ENCODE measurements around the gene ZNF574.

ZNF574 gene

DNA sequence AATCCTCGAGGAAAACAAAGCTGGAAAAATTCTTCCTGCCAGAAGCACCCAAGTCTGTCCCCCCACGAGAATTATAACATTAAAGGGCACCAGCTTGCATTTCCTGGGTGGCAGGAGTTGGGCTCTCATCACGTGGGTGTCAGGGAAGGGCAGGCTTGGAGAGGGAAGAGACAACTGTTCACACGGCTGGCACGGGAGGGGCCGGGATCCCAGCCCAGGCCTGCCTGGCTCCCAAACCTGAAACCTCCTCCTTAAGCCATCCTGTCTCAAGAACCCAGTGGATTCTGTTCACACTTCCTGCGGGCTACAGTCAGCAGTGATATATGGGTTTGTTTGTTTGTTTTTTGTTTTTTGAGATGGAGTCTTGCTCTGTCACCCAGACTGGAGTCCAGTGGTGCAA is 18.1 kb upstream of the ZNF574 start:
- FAIRE-seq, result no peak

DNA sequence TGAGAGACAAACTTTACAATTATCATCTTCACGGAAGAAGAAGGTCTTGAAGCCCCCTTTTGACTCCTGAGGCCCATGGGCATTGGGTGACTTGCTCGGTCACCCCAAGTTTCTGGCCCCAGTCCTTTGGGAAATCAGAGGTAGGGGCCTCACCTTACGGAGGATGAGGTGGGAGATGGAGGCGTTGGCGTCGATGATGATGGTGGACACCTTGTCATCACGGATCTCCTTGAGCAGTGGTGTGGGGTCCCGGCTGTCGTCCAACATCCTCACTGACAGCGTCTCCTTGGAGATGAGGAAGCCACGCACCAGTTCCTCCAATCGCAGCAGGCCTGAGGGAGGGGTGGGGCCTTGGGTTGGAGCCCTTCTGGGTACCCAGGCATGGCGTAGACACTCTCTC is 16.8 kb upstream of the ZNF574 start:
- no peak for FAIRE-seq

DNA sequence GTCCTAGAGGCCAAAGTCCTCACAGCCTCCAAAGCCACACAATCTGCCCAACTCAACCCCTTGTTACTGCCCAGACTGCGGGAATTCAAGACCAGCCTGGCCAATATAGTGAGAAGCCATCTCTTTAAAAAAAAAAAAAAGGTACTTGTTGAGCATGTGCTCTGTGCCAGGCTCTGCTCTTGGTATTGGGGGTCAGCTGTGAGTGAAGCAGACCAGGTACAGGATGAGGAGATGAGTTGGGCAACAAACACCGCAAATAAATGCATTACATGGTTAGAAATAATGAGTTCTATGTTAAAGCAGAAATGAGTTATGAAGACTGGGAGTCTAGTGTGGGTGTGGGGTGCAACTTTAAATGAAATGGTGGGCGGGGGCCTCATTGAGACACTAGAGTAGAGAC is 15.8 kb upstream of the ZNF574 start:
- no peak for FAIRE-seq

DNA sequence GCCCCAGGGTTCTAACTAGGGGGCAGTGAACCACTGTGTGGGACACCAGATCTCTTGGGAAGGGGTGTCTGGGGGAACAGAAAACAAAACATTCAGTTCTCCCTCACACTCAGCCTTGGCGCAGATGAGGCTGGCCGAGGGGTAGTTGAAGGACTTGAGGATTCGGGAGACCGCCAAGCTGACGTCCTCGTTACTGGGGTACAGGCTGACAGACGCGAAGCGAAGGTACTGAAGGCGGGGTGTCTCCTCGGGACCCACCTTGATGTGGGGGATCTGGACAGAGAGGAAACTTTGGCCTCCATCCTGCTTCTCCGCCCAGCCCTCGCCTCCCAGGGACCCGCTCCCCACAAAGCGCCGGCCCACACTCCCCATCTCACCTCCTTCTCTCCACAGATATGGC is 13.6 kb upstream of the ZNF574 start:
- no peak for FAIRE-seq

DNA sequence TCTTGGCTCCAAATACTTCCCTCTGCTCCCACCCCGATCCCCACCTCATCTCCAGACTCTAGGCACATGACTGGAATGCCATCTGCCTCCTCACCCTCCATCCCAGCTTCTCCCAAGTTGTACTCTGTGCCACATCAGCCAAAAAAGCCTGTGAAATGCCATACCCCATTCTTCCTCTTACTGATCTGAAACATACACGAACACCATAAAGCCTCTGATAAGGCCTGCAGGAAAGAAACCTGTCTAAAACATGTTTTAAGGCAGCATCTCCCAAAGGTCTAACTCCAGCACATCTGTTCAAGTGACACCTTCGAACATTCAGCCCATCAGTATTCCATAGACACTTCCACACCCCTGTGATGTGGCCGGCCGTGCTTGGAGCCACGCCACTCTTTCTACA is 11.5 kb upstream of the ZNF574 start:
- no peak for FAIRE-seq

DNA sequence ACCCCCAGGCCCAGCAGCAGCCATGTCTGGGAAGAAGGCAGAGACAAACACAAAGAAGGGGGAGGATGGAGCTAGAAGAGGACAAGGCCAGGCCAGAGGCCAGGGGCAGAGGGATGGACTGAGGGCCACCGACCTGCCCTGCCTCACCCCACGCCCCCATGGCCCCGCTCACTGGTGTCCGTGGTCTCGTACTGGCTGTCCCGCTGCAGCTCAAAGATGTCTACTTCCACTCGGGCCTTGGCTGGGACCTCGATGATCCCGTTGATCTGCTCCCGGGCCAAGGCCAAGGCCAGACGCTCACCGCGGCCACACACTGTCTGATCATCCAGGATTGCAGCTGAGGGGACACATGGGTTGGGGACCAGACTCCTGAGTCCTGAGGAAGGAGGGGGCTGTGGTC is 10.9 kb upstream of the ZNF574 start:
- no peak for FAIRE-seq

DNA sequence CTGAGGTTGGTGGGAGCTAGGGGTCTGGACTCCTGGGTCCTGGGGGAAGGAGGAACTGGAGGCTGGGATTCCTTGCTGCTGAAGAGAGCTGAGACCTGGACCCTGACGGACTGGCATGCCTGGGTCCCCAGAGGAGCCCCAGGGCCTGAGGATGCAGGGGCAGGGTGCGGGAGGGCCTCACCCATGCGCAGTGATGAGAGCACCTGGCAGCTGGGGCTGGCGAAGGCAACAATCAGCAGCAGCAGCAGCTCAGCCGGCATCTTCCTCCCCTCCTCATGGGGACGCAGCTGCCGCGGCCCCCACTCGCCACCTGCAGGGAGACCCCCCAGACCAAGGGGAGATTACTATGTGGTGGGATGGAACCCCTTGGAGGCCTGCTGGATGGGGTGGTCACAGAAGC is 10.5 kb upstream of the ZNF574 start:
- FAIRE-seq, result no peak

DNA sequence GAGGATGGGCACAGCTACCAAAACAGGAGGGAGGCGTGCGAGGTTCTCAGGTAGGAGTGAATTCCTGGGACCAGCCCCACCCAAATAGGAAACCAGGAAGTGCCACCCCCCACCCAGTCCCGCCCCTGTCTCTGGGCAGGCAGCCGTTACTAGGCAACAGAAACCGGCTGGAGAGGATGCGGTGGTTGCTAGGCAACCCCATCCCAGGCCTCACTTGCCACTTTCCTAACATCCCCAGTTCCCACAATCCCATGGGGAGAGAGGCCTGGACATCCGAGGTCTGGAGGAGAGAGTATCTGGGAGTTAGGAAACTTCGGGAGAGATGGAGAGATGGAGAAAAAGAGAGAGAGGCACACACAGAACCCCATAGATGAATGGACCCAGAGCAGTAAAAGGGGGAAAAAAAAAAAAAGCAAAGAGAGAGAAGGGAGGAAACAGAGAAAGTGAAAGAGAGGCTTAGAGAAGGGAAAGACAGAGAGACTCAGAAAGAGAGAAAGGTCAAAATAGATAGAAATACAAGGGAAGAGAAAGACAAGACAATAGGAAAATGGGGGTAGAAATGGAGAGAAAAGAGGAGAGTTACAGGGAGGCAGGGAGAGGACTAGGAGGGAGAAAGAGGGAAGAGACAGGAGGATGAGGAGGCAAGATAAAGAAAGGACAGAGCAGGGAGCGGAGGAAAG is 9.8 kb upstream of the ZNF574 start:
- no peak for FAIRE-seq

DNA sequence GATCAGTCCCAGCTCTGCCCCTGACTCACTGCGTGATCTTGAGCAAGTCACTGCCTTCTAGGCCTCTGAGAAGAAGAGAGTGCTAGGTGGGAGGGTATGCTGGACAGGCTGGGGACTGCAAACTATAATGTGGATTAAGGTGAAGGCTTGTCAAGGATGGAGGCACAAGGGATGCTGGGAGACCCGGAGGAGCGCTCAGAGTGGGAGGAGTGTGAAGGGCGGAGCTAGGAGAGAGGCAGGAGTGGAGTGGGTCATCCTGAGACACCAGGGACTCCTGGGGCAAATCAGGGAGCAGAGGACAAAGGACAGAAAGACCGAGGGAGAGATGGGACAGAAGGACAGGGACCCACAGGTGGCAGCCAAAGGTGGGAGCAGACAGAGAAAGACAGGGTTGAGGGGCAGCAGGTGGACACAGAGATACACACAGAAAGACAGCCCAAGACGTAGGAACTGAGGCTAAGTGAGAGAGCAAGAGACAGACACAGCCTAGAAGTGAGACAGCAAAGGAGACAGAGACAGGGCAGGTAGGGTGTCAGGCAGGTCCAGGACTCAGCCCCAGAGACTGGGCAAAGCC is 8.6 kb upstream of the ZNF574 start:
- no peak for FAIRE-seq

DNA sequence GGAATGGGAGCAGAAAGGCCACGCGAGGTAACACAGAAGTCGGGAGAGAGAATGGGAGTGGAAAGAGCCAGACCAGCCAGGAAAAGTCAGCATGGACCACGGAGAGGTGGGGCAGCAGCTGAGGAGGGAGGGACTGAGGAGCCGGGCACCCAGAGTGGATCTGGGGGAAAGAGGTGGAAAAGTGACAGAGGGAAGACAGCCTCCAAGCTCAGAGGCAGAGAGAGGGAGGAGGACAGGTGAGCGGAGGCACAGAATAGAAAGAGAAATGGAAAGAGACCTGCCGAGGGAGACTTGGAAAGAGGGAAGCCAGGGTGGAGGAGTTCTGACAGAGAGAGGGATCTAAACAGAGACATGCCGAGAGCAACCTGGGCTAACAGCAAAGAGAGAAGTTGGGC is 7.6 kb upstream of the ZNF574 start:
- FAIRE-seq, result no peak

DNA sequence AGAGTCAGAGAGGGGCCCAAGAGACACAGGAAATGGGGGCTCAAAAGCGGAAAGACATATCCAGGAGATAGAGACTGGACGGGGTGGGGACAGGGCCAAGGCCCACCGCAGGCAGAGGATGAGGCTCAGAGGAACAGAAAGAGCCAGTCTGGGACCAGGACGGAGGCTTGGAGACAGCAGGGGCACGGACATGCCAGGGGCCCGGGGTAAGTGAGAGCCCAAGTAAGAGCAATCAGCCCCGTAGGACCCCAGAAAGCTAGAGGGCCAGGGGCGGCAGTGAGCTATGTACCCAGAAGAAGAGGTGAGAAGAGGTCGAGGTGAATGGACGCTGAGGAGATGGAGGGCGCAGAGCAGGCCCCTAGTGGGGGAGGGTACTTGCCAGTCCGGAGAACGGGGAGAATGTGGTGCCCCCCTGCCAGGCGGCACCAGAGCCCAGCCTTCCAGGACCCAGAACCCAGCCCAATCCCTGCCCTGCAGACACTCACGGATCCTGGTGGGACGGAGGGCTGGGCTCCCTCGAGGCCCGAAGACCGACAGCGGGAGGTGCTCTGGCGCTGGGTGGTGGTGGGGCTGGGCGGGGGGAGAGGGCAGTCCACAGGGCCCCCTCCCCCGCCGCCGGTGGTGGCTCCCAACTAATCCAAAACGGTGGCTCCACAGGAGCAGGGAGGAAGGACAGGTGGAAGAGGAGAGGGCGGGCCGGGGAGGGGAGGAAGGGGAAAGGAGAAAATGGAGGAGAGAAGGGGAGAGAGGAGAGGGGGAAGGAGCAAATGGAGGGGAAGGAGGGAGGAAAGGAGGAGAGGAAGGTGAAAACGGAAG is 7.0 kb upstream of the ZNF574 start:
- FAIRE-seq, result no peak

DNA sequence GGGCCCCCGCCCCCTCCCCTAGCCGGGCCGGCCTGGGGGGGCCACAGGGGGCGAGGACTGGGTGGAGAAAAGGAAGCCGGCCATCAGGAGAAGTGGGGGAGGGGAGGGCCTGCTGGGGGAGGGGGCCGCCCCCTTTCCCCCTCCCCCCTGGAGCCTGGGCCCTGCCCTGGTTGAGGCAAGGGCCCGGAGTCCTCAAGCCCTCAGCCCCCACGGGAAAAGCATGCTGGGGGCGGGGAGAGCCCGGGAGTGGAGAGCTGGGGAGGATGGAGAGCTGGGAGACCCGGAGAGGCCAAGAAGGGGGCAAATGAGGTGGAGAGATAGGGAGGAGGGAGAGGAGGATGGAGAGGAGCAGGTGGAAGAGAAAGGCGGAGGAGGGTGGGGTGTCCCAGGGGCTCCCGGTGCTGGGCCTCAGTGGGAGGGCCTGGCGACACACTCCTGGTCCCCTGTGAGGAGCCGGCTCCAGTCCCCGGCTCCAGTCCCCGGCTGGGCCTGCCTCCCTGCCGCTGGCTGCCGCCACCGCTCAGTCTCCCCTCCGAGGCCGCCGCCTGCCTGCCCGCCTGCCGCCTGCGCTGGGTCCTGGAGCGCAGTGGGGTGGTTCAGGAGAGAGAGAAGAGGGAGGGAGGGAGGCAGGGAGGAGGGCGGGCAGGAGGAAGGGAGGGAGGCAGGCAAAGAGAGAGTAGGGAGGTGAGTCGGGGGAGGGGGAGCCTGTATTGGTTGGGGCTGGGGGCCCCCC is 6.2 kb upstream of the ZNF574 start, which contains the start of gene GRIK5:
Gene GRIK5, minus strand, starts transcription at position 588 of the 733 bp plus-strand sequence. CDS start 4,436 bp downstream, outside the sequence.
- no peak for FAIRE-seq

DNA sequence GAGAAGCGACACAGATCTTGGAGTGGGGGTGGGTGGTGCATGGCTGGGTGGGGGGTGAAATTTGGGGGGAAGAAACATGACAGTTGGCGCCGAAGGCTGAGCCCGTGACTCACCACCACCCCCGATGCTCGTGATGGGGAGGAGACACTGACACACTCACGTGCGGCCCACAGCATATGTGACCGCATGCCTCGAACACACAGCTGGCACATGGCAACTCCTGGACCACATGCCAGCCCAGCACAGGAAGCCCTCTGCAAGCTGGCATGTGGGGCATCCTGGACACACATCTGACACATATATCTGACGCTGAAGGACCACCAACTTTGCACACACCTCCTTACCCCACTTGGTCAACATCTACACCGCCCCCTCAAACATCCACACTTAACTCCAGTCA is 4.7 kb upstream of the ZNF574 start:
- FAIRE-seq, result no peak

DNA sequence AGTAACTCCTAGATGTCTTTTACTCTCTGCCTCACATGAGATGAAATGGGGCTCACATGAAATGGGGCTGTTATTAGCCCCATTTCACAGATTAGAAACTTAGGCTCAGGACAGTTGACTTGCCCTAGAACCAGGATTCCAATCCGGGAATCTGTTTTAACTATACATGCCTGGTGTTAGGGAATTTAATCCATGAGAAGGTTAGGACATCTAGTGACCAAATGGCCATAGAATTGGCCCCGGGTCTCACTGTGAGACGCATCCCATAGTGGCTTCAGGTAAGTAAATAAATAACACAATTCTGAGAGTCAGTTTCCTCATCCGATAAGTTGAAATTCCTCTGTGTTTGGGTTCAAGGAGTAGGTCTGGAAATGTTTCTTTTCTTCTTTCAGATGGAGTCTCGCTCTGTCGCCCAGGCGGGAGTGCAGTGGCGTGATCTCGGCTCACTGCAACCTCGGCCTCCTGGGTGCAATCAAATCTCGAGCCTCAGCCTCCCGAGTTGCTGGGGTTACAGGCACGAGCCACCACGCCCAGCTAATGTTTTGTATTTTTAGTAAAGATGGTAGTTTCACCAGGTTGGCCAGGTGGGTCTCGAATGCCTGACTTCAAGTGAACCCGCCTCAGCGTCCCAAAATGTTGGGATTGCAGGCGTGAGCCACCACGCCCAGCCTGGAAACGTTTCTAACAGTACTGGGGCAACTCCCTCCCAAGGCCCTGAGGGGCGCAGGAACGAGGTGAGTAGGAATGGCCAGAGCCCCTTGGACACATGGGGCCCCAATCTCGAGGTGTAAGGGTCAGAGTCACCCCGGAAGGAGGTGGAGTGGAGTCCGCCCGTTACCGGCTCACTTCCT is 1.2 kb upstream of the ZNF574 start:
- no peak for FAIRE-seq

DNA sequence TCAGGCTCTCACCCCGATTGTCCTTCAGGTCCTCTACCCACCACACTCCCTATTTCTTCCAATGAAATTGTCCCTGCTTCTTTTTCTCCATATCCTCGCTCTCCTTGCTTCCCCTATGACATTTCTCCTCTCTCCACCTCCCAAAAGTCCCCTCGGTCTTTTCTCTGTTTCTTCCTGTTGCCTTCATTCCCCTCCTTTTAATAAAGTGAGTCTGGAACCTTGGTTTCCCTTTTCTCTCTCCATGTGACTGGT is 676 bp upstream of the ZNF574 start:
- FAIRE-seq, result no peak

DNA sequence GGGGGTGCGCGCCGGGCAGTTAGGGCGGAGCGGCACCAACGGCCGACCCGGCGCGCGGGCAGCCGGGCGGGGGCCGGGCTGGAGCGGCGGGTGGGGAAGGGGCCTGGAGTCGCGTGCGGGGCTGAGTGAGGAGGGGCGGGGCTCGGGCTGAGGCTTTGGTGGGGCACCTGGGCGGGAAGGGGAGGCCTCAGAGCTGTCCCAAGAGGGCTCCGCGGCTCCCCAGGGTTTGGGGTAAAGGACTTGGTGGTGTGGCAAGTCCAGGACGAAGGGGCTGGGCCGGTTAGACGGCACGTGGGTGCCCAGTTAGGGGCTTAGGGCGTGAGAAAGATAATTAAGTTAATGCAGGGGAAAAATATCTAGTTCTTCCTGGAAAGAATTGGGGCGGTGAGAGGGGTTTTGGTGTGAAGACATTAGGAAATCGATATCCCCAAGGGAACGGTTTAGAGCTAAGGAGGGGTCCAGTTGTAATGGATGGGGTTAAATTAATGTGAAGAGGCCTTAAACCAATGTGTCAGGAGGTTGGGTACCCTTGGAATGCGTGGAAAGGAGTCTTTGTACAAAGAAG is 496 bp downstream of the ZNF574 start:
- FAIRE-seq, result no peak

DNA sequence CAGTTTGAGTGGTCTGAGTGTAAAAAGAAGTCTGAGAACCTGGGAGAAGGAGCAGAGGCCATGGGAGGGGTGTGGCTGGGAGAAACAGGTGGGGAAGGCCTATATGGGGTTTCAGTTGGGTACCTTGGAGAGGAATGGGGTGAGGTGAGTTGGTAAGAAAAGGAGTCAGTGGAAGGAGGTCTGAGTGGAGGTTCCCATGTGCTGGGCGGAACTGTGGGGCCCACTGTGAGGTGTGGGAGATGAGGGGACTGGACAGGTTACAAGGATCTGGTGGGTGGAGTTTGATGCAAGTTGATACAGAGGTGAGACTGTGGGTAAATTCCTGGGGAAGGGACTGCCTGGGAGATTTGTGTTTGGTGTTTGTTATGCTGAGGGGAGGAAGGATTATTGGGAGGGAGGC is 2.1 kb downstream of the ZNF574 start:
- FAIRE-seq, result no peak

DNA sequence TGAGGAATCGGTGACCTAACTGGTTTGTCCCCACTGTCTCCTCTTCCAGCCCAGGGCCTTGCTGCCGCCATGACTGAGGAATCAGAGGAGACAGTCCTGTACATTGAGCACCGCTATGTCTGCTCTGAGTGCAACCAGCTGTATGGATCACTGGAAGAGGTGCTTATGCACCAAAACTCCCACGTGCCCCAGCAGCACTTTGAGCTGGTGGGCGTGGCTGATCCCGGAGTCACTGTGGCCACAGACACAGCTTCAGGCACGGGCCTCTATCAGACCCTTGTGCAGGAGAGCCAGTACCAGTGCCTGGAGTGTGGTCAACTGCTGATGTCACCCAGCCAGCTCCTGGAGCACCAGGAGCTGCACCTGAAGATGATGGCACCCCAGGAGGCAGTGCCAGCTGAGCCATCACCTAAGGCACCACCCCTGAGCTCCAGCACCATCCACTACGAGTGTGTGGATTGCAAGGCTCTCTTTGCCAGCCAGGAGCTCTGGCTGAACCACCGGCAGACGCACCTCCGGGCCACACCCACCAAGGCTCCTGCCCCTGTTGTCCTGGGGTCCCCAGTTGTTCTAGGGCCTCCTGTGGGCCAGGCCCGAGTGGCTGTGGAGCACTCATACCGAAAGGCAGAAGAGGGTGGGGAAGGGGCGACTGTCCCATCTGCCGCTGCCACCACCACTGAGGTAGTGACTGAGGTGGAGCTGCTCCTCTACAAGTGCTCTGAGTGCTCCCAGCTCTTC is 2.7 kb downstream of the ZNF574 start:
- no peak for FAIRE-seq

DNA sequence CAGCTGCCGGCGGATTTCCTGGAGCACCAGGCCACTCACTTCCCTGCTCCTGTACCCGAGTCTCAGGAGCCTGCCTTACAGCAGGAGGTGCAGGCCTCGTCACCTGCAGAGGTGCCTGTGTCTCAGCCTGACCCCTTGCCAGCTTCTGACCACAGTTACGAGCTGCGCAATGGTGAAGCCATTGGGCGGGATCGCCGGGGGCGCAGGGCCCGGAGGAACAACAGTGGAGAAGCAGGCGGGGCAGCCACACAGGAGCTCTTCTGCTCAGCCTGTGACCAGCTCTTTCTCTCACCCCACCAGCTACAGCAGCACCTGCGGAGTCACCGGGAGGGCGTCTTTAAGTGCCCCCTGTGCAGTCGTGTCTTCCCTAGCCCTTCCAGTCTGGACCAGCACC is 3.3 kb downstream of the ZNF574 start:
- no peak for FAIRE-seq

DNA sequence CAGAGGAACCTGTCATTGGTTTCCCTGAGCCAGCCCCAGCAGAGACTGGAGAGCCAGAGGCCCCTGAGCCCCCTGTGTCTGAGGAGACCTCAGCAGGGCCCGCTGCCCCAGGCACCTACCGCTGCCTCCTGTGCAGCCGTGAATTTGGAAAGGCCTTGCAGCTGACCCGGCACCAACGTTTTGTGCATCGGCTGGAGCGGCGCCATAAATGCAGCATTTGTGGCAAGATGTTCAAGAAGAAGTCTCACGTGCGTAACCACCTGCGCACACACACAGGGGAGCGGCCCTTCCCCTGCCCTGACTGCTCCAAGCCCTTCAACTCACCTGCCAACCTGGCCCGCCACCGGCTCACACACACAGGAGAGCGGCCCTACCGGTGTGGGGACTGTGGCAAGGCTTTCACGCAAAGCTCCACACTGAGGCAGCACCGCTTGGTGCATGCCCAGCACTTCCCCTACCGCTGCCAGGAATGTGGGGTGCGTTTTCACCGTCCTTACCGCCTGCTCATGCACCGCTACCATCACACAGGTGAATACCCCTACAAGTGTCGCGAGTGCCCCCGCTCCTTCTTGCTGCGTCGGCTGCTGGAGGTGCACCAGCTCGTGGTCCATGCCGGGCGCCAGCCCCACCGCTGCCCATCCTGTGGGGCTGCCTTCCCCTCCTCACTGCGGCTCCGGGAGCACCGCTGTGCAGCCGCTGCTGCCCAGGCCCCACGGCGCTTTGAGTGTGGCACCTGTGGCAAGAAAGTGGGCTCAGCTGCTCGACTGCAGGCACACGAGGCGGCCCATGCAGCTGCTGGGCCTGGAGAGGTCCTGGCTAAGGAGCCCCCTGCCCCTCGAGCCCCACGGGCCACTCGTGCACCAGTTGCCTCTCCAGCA is 4.2 kb downstream of the ZNF574 start:
- no peak for FAIRE-seq

Data from A204.1 (cell line).